Peyer's patch (tissue), 4 donors: ENCODE data around the gene BPIFB4.

Experiments used
- CTCF ChIP-seq, 6 experiments: fragments of 450-650 bp in 4 of 6; fragments of 200-600 bp in 2 of 6; sonication (generic) in 1 of 6; IDR thresholded peaks; one replicate each; pipeline ENCODE4 v1.5.1; 2017 to 2019; ENCODE audit warnings: antibody characterized with exemption in 6 of 6, mild to moderate bottlenecking in 3 of 6, moderate library complexity in 1 of 6
- POLR2A ChIP-seq, 2 donors: fragments of 450-650 bp; IDR thresholded peaks; one replicate each; pipeline ENCODE4 v1.5.1; 2017; ENCODE audit warnings: antibody characterized with exemption in 2 of 2, mild to moderate bottlenecking in 2 of 2, moderate library complexity in 2 of 2

GRCh38 chr20:33062825-33063149 is 16.7 kb upstream of the BPIFB4 start:
- no peak for TF ChIP-seq CTCF (IDR thresholded peaks at IDR 0.05)
- no peak for TF ChIP-seq POLR2A (IDR thresholded peaks at IDR 0.05)
